Esophagus muscularis mucosa (tissue), 4 donors: ENCODE data around the gene CAMTA1. TPM values are rescaled to one million over a fixed set of nuclear protein-coding genes. Genes with fewer than 3 reads are reported as not detected.

Source experiments
- DNase-seq: peaks from one replicate; pipeline ENCODE4 v3.0.0-alpha.2; 2017; ENCODE audit errors: extremely low spot score
- H3K27ac ChIP-seq, 4 donors: fragments of 200-600 bp; sonication (generic); replicated peaks in 1 of 4; 1 replicate in 3 of 4; 2 replicates in 1 of 4; pipeline ENCODE4 v1.5.1; 2016 to 2019; ENCODE audit warnings: mild to moderate bottlenecking in 1 of 4
- H3K27me3 ChIP-seq, 4 donors: fragments of 200-600 bp; sonication (generic); one replicate each; pipeline versions ENCODE4 v1.5.1 to v1.6.0; 2016 to 2019
- H3K36me3 ChIP-seq, 4 donors: fragments of 200-600 bp; sonication (generic); one replicate each; pipeline ENCODE4 v1.5.1; 2016 to 2019
- H3K4me1 ChIP-seq, 4 donors: fragments of 200-600 bp; sonication (generic); one replicate each; pipeline ENCODE4 v1.5.1; 2016 to 2019
- H3K4me3 ChIP-seq, 4 donors: fragments of 200-600 bp; sonication (generic); 1 replicate in 2 of 4; 2 replicates in 2 of 4; pipeline ENCODE4 v1.5.1; 2016 to 2019; ENCODE audit warnings: mild to moderate bottlenecking in 4 of 4, moderate library complexity in 1 of 4
- H3K9me3 ChIP-seq, 4 donors: fragments of 200-600 bp; sonication (generic); 1 replicate in 3 of 4; 2 replicates in 1 of 4; pipeline ENCODE4 v1.5.1; 2016 to 2019
- CTCF ChIP-seq, 3 experiments: fragments of 200-600 bp in 2 of 3; fragments of 450-650 bp in 1 of 3; sonication (generic) in 2 of 3; IDR thresholded peaks; one replicate each; pipeline ENCODE4 v1.5.1; 2017 to 2019; ENCODE audit warnings: antibody characterized with exemption in 3 of 3, mild to moderate bottlenecking in 2 of 3, moderate library complexity in 1 of 3
- EP300 ChIP-seq: sonication (generic); formaldehyde crosslinking; IDR thresholded peaks from one replicate; pipeline ENCODE4 v1.6.1; 2017; ENCODE audit warnings: antibody characterized with exemption
- POLR2A ChIP-seq: fragments of 450-650 bp; IDR thresholded peaks from one replicate; pipeline ENCODE4 v1.6.1; 2017; ENCODE audit warnings: antibody characterized with exemption, moderate library complexity, mild to moderate bottlenecking, low read depth
- POLR2AphosphoS5 ChIP-seq, 2 donors: sonication (generic); formaldehyde crosslinking; IDR thresholded peaks; one replicate each; pipeline ENCODE4 v1.6.1; 2017; ENCODE audit warnings: antibody characterized with exemption in 2 of 2
- WGBS: methylation state at CpG from one replicate; pipeline ENCODE4 v1.1.5; 2018; 5-methylcytosine and 5-hydroxymethylcytosine counted together
- intact Hi-C: fragments of 100-400 bp; cut with DNase I; formaldehyde crosslinking; loops from one replicate; pipeline ENCODE4 v1.15.1; 2023
- total RNA-seq, 4 donors: library from RNA; depleted of rRNA; stranded (reverse); fragments of >200 nt; gene quantifications; one replicate each; pipeline versions ENCODE4 v1.1.0 to v1.2.1, GENCODE V29; 2016

CAMTA1 gene
- total RNA-seq, 4 donors from 2014 or later: 109 to 226 (median 139) TPM

GRCh38 chr1:7079637-7080036, 294.4 kb downstream of the CAMTA1 start:
- peaks cover 0 to 6% (median 0%) of the 10 kb centered on the region in 4 donors for H3K27me3 ChIP-seq
- no peak for DNase-seq
- intact Hi-C loops: loop anchor here (10.0 kb wide), 1 partner anchor 565 kb away; no protein-coding TSS in a partner anchor
- WGBS: 86% methylated on average over 4 of the region's 4 CpGs
- no peak for TF ChIP-seq EP300
- TF ChIP-seq POLR2AphosphoS5 (IDR thresholded peaks at IDR 0.05): no peak
- no peak for TF ChIP-seq POLR2A
- TF ChIP-seq CTCF (IDR thresholded peaks at IDR 0.05): no peak
- H3K36me3 ChIP-seq: no peaks in the 10 kb centered on the region
- no peak overlapping the region for H3K4me3 ChIP-seq
- H3K27ac ChIP-seq: no peak overlapping the region
- H3K4me1 ChIP-seq: no peaks in the 10 kb centered on the region
- peaks cover 0 to 24% (median 14%) of the 10 kb centered on the region in 4 donors for H3K9me3 ChIP-seq

GRCh38 chr1:7084232-7084894, 299.1 kb downstream of the CAMTA1 start:
- H3K27ac ChIP-seq: no peak overlapping the region
- no peak for DNase-seq
- no peak overlapping the region for H3K4me3 ChIP-seq
- TF ChIP-seq POLR2A (no peak), POLR2AphosphoS5 (IDR thresholded peaks at IDR 0.05) (no peak)
- no peaks in the 10 kb centered on the region for H3K4me1 ChIP-seq
- H3K9me3 ChIP-seq: peaks cover 0 to 19% (median 7%) of the 10 kb centered on the region in 4 donors
- H3K27me3 ChIP-seq: peaks cover 0 to 40% (median 0%) of the 10 kb centered on the region in 4 donors
- intact Hi-C loops: no loop called here
- H3K36me3 ChIP-seq: no peaks in the 10 kb centered on the region
- WGBS: 65% methylated on average over 16 of the region's 17 CpGs

GRCh38 chr1:7085521-7085920, 300.3 kb downstream of the CAMTA1 start:
- Histone ChIP-seq H3K9me3 (peaks cover 0 to 7% (median 0%) of the 10 kb centered on the region in 4 donors), H3K36me3 (no peaks in the 10 kb centered on the region), H3K27me3 (peaks cover 0 to 40% (median 0%) of the 10 kb centered on the region in 4 donors), H3K4me3 (no peak overlapping the region), H3K27ac (no peak overlapping the region), H3K4me1 (no peaks in the 10 kb centered on the region)
- 81% methylated on average over 5 of the region's 6 CpGs for WGBS
- intact Hi-C loops: no loop called here
- TF ChIP-seq EP300: no peak
- no peak for DNase-seq

- TF ChIP-seq POLR2A: no peak
- no peak for TF ChIP-seq POLR2AphosphoS5 (IDR thresholded peaks at IDR 0.05)
- TF ChIP-seq CTCF (IDR thresholded peaks at IDR 0.05): no peak
- no peak for TF ChIP-seq EP300
- peaks cover 0 to 40% (median 0%) of the 10 kb centered on the region in 4 donors for H3K27me3 ChIP-seq
- H3K27ac ChIP-seq: no peak overlapping the region
- H3K4me1 ChIP-seq: no peaks in the 10 kb centered on the region
- H3K9me3 ChIP-seq: peaks cover 0 to 3% (median 0%) of the 10 kb centered on the region in 4 donors
- DNase-seq: no peak
- 73% methylated on average over 11 of the region's 11 CpGs for WGBS
- no peak overlapping the region for H3K4me3 ChIP-seq
- H3K36me3 ChIP-seq: no peaks in the 10 kb centered on the region
- intact Hi-C loops: no loop called here
Observed at GRCh38 chr1:7086106-7086505, 300.9 kb downstream of the CAMTA1 start.

GRCh38 chr1:7087888-7088287, 302.6 kb downstream of the CAMTA1 start:
- DNase-seq: no peak
- H3K27ac ChIP-seq: no peak overlapping the region
- H3K4me3 ChIP-seq: no peak overlapping the region
- no peaks in the 10 kb centered on the region for H3K36me3 ChIP-seq
- H3K4me1 ChIP-seq: no peaks in the 10 kb centered on the region
- TF ChIP-seq CTCF (IDR thresholded peaks at IDR 0.05) (no peak), POLR2AphosphoS5 (IDR thresholded peaks at IDR 0.05) (no peak), POLR2A (no peak), EP300 (no peak)
- 94% methylated on average over 9 of the region's 9 CpGs for WGBS
- intact Hi-C loops: no loop called here
- H3K27me3 ChIP-seq: peaks cover 0 to 47% (median 0%) of the 10 kb centered on the region in 4 donors
- no peaks in the 10 kb centered on the region for H3K9me3 ChIP-seq
